ENCODE results near the gene NECAB3. TPM values are rescaled to one million over a fixed set of nuclear protein-coding genes. Genes with fewer than 3 reads are reported as not detected.

The NECAB3 gene
- total RNA-seq, 4 donors from 2014 or later: 5.6 to 44.3 (median 20.4) TPM

DNA sequence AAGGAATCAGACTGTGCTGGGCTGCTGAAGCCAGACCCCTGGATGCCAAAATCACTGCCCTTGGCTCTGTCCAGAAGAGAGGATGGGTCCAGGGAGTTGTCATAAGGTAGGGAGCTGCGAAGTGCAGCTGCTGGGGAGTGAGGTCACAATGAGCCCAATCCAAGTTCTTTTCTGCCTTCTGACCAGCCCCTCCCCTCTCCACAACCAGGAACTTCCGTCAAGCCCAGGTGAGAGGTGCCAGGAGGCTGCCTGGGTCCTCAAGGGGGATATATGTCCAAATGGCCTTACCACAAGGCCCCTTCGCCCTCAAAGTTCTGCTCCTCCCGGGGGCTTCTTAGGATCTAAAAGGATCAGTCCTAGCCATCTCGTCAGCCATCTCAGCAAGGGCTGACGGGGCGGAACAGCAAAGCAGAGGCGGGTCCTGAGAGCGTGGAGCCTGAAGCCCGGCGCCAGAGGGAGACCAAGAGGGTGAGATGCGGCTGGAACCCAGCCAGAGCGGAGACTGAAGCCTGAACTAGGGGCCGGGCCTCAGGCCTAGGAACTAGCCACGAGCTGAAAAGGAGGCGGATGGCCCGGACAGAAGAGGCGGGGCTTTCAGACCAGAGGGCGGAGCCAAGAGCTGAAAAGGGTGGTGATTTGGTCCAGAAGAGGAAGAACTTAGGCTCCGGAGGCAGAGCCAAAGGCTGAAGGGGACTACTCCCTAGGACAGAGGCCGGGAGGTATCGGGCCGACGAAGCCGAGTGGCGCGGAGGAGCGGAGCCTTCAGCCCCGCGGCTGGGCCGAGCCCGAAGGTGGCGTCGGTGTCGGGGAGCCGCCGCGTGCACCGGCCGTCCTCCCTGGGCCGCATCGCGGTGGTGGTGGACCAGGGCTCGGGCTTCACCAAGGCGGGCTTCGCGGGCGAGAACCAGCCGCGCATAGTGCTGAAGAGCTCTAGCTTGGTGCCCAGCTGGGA, 7.7 kb downstream of the NECAB3 start, which contains the start of gene ACTL10:
ACTL10 (plus strand) TSS at position 651 of the 952 bp plus-strand sequence. CDS start 555 bp downstream, outside the sequence.
- intact Hi-C loops (cut with DNase I; ENCODE audit: low total_unique reads): no loop called here
- Histone ChIP-seq H3K9me3 (no peaks in the 10 kb centered on the region), H3K27ac (peak within 1 kb of the TSS; percentile 90 to 95), H3K4me1 (peaks cover 0 to 7% of the 10 kb centered on the region in 2 donors), H3K27me3 (no peaks in the 10 kb centered on the region), H3K36me3 (no peaks in the 10 kb centered on the region), H3K4me3 (peak within 1 kb of the TSS; percentile 48 to 58)
- peak; percentile 99 for DNase-seq
- TF ChIP-seq, protein P1, sequence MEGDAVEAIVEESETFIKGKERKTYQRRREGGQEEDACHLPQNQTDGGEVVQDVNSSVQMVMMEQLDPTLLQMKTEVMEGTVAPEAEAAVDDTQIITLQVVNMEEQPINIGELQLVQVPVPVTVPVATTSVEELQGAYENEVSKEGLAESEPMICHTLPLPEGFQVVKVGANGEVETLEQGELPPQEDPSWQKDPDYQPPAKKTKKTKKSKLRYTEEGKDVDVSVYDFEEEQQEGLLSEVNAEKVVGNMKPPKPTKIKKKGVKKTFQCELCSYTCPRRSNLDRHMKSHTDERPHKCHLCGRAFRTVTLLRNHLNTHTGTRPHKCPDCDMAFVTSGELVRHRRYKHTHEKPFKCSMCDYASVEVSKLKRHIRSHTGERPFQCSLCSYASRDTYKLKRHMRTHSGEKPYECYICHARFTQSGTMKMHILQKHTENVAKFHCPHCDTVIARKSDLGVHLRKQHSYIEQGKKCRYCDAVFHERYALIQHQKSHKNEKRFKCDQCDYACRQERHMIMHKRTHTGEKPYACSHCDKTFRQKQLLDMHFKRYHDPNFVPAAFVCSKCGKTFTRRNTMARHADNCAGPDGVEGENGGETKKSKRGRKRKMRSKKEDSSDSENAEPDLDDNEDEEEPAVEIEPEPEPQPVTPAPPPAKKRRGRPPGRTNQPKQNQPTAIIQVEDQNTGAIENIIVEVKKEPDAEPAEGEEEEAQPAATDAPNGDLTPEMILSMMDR (IDR thresholded peaks at IDR 0.05): peak; percentile 31 to 53 (median 44)
- TF ChIP-seq POLR2A (IDR thresholded peaks at IDR 0.05): peak; percentile 86 to 96

DNA sequence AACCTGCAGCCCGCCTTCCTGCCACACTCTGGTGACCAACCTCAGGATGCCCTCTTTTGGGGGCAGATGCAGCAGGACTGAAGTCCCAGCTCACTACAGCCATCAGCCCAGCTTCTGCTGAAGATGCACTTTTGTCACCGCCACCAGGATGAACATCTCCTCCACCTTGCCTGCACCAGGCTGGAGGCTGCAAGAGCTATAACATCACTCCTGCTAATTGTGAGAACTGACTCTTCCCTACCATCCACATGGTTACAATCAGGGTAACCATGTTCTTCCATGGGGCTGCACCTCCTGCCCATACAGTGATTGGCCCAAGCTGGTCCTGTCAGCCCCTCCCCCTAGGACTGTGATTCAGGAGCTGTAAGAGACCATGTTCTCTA, 9.5 kb downstream of the NECAB3 start:
- Histone ChIP-seq H3K27ac (peak overlapping the region in 1 of 2 donors; percentile 91), H3K4me1 (peaks cover 0 to 7% of the 10 kb centered on the region in 2 donors), H3K9me3 (no peaks in the 10 kb centered on the region), H3K4me3 (no peak overlapping the region), H3K36me3 (no peaks in the 10 kb centered on the region), H3K27me3 (no peaks in the 10 kb centered on the region)
- TF ChIP-seq, protein P1 (IDR thresholded peaks at IDR 0.05): no peak
- no peak for TF ChIP-seq POLR2A (IDR thresholded peaks at IDR 0.05)
- peak in 1 of 2 donors; percentile 16 for DNase-seq
- intact Hi-C loops (cut with DNase I; ENCODE audit: low total_unique reads): no loop called here

DNA sequence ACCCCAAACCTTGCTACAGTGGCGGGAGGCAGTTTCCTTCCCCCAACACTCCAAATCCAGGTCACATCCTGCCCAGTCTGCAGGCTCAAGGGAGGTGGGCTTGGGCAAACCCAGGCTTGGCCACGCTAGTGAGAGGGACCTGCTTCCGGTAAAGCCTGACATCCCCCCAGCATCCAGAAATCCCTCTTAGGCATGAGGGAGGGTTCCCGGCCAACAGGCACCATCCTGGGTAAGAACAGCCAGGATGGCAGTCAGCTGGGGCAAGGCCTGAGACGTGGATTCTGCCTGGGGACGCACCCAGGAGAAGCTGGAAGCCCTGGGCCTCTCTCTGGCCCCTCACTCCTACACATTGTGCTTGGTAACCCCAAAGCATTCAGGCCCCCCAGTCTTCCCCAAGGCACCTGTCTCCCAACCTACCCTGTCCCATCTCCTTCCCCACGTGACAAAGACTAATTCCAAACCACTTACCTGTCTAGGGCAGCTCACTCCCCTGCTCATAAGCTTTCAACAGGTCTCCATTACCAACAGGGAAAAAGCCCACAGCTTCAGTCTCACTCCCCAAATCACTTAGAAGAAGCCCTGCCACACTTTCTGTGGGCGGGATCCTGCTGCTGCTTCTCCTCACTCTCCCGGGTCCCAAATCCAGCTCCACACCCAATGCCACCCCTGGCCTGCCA, 10.0 kb downstream of the NECAB3 start:
- TF ChIP-seq, protein P1 (IDR thresholded peaks at IDR 0.05): no peak
- TF ChIP-seq POLR2A (IDR thresholded peaks at IDR 0.05): no peak
- peak overlapping the region; percentile 89 to 91 for H3K27ac ChIP-seq
- H3K36me3 ChIP-seq: no peaks in the 10 kb centered on the region
- H3K4me1 ChIP-seq: peaks cover 0 to 7% of the 10 kb centered on the region in 2 donors
- intact Hi-C loops (cut with DNase I; ENCODE audit: low total_unique reads): no loop called here
- H3K4me3 ChIP-seq: peak overlapping the region; percentile 60 to 72
- no peaks in the 10 kb centered on the region for H3K27me3 ChIP-seq
- no peak for DNase-seq
- no peaks in the 10 kb centered on the region for H3K9me3 ChIP-seq

DNA sequence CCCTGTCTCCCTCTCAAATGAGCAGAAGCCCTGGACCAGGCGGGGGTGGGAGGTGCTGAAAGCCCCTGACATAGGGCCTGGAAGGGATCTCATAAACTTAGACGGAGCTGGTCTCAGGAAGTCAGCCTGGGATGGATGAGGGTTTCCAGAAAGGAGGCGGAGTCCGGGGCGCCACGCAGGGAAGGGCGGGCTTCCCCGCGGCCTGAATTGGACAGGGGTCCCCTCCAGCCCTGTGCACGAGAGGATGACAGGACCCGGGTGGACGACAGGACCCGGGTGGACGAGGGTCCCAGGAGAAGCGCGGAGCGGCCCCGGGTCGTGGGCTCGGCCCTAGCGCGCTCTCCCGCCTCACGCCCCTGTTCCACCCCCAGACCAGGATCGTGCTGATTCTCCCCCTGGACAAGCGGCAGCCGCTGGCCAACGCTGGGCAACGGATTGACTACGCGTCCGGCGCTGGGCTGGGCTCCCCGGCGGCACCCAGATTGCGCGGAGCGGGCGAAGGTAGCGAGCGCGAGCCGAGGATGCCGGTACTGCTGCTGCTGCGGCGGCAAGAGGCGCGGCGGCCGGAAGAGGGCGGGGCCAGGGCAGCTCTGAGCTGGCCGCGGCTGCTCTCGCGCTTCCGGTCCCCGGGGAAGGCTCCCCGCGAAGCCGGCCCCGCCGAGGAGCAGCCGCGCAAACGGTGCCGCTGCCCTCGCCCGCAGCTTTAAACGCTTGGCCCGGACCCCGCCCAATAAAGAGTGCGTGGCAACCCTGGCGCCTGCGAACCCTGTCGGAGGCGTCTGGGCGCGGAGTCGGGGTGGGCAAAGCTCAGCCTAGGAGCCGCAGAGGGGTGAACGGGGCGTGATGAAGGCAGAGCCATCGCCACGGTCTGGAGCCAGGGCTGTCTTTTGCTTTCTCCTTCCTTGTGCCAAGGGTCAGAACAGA, 10.8 kb downstream of the NECAB3 start:
- intact Hi-C loops (cut with DNase I; ENCODE audit: low total_unique reads): no loop called here
- Histone ChIP-seq H3K4me3 (peak overlapping the region; percentile 60 to 72), H3K27ac (peak overlapping the region; percentile 89 to 91), H3K9me3 (no peaks in the 10 kb centered on the region), H3K27me3 (no peaks in the 10 kb centered on the region), H3K4me1 (peaks cover 0 to 7% of the 10 kb centered on the region in 2 donors), H3K36me3 (no peaks in the 10 kb centered on the region)
- TF ChIP-seq POLR2A (IDR thresholded peaks at IDR 0.05): peak; percentile 29 to 73
- TF ChIP-seq, protein P1 (IDR thresholded peaks at IDR 0.05): peak in 1 of 4 experiments; percentile 26
- peak; percentile 70 to 80 for DNase-seq

Measured in uterus (tissue), 4 donors.